HG02623 (cell line): Measurements from ENCODE around the gene ACAD11.
"Not testable (repeated sequence)": the region's sequence is repeated elsewhere in the genome, so short reads cannot be mapped to it uniquely, and the experiment has no call there.

Experiments
- ATAC-seq: cut with Tn5 transposase; IDR thresholded peaks from one replicate; pipeline ENCODE4 v1.9.1; 2021; ENCODE audit warnings: moderate library complexity; ENCODE audit not compliant: unreplicated experiment

Gene ACAD11

GRCh38 chr3:132650153-132650552, 9.5 kb downstream of the ACAD11 start:
- no peak for ATAC-seq

DNA sequence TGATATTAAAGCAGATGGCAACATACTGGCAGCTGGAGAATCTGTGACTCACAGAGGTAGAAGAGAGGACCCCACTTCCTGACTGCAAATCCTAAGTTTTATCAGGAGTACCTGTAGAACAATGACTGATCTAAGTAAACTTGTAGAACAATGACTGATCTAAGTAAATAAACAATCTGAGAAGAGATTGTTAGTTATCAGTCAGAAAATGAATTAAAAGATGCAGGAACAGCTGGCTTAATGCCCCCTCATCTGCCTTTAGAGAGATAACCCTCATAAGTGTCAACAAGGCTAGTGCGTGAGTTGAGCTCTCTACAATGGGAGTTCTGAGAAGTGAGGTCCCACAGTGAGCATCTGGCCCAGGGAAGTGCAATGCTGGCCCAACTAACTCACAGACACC, 14.6 kb downstream of the ACAD11 start:
- no peak for ATAC-seq

DNA sequence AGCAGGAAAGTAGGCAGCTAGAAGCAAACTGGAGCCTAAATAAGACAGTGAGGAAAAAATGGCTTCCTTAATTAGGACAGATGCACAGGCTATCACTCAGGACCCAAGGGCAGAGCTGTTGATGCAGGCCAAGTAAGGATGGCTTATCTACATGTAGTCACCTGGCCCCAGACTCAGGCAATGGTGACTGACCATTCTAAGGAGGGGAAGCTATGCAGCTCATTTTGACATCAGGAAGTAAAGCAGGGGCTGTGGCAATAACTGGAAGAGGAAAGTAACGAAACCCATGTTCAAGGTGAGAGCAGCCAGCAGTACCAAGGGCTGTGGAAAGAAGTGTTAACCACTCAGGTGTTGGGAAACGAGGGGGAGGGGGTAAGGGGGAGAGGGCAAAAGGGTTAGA, 16.2 kb downstream of the ACAD11 start:
- ATAC-seq = no peak

- ATAC-seq = no peak
Observed at GRCh38 chr3:132642539-132642847, 17.1 kb downstream of the ACAD11 start.

GRCh38 chr3:132641837-132642538, 17.6 kb downstream of the ACAD11 start:
- no peak for ATAC-seq

DNA sequence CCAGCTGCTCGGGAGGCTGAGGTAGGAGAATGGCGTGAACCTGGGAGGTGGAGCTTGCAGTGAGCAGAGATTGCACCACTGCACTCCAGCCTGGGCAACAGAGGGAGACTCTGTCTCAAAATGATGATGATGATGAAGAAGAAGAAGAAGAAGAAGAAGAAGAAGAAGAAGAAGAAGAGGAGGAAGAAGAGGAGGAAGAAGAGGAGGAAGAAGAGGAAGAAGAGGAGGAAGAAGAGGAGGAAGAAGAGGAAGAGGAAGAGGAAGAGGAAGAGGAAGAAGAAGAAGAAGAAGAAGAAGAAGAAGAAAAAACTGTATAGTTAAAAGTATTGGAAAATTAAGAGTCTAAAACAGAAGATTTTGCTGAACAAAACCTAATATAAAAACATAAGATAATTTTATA, 18.2 kb downstream of the ACAD11 start:
- not testable (repeated sequence) for ATAC-seq

GRCh38 chr3:132638706-132639105, 20.9 kb downstream of the ACAD11 start:
- ATAC-seq = no peak

GRCh38 chr3:132637590-132637989, 22.0 kb downstream of the ACAD11 start:
- ATAC-seq = no peak

DNA sequence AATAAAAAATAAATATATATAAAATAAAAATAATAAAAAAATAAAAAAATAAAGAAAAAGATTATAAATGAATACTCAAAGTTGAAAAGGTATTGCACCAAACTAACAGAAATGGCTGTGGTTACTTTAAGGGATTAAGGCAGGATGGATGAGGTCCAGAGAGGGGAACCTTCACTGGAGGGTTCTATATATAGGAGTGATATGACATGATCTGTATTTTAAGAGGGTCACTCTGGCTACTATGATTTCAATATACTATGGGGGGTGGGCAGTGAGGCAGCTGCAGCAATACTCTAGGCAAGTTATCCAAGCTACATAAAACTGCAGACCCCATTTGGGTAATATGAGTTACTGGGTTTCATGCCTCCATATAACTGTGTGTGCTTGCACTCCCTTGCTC, 24.6 kb downstream of the ACAD11 start:
- ATAC-seq = no peak

DNA sequence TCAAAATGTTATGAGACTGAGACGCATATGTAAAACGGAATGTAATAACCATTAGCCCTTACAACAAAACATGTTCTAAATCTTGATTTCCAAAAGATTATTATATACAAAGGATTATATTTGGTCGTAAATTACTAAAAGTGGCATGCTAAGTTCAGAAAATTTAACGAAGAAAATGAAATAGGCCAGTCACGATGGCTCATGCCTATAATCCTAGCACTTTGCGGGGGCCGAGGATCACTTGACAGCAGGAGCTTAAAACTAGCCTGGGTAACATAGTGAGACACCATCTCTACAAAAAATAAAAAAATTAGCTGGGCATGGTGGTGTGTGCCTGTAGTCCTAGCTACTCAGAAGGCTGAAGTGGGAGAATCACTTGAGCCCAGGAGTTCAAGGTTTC, 29.0 kb downstream of the ACAD11 start:
- ATAC-seq = no peak

DNA sequence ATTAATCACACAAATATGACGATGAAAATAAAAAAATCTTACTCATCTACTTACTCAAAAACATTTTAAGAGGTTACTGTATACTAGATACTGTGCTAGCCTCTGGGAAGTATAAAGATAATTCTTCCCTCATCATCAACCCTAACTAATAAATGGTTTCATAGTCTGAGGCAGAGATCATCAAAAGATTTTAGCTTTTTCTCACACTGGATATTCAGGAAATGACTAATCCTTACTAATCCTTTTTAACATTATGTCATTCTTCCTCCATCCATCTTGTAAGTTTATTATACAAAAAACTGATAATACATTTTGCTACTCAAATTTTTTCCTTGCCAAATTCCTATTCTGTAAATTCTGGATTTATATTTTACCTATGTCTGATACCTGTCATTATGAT, 29.7 kb downstream of the ACAD11 start:
- no peak for ATAC-seq

- ATAC-seq = no peak
Observed at GRCh38 chr3:132628157-132628556, 31.5 kb downstream of the ACAD11 start.

- no peak for ATAC-seq
Observed at GRCh38 chr3:132626955-132627354, 32.7 kb downstream of the ACAD11 start.

GRCh38 chr3:132625613-132626012, 34.0 kb downstream of the ACAD11 start:
- peak; percentile 85 for ATAC-seq

GRCh38 chr3:132624790-132625189, 34.8 kb downstream of the ACAD11 start:
- no peak for ATAC-seq

DNA sequence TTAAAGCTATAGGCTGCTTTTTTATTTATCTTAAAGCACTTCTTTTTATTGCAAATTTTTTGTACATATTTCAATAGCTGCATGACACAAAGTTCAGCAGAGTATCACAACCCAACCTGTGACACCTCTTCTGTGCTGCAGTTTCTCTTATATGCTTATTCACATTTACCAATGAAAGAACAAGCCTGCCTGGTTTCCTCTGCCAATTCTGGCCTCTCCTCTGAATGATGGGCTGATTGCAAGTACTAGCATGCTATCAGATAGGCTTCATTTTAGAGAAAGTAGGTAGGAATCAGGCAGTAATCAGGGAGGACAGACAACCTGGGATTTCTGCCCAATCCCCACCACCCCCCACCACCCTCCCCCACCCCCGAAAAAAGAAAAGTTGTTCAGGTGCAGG, 36.0 kb downstream of the ACAD11 start:
- ATAC-seq = no peak

DNA sequence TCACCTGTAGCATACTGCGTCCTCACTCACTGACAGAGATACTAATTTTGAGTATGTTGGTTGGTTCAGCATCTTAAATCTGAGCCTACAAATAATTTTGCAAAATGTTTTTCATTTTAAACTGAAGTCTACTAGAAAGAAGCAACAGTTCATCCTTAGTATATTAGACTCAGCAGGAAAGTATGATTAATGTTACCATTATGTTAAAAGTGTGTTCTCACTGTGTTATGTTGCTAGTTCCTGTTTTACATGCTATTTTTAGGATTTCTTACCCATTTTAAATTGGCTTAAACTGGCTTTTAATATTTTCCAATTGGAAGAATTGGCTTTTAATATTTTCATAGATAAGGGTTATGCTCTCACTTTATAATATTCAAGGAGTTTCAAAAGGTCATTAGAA, 36.8 kb downstream of the ACAD11 start:
- no peak for ATAC-seq

DNA sequence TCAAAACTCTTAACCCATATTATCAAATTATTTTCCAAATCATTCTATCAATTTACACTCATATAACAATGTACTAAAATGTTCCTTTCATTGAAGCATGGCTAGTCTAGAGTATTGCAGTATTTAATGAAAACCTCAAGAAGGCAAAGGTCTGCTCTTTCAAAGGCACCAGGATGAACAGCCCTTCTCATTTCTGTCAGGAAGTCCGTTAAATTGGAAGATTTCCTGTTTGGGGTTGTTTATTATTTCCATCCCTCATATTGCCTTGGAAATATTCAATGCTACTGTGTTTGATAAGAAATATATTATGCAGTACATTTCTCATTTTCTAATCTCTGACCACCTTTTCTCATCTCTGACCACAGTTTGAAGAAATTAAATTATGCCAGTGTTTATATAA, 37.5 kb downstream of the ACAD11 start:
- no peak for ATAC-seq

GRCh38 chr3:132616780-132617179, 42.8 kb downstream of the ACAD11 start:
- ATAC-seq = no peak

- no peak for ATAC-seq
Observed at GRCh38 chr3:132615881-132616280, 43.7 kb downstream of the ACAD11 start.

GRCh38 chr3:132615301-132615700, 44.3 kb downstream of the ACAD11 start:
- ATAC-seq = not testable (repeated sequence)

- ATAC-seq = not testable (repeated sequence)
Observed at GRCh38 chr3:132606620-132607019, 53.0 kb downstream of the ACAD11 start.

DNA sequence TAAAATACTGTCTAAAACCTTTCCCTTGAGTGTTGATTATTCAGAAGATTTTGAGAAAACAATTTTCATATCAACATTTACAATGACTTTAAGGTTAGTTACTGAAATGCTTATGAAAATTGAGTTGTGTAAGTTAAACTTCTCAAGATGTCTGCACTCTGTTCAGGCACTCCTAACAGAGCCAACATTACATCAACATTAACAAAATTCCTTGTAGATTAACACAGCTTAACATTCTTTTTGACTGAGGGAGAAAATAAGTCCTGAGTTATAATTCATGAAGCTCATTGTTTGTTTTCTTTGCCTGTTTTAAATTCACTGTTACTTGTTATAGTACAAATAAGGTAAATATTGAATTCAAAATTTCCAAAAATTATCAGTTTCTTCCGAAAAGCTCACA, 53.5 kb downstream of the ACAD11 start:
- no peak for ATAC-seq
